Body of pancreas (tissue), 4 donors: Measurements from ENCODE around the gene ARMC3.

Experiments used
- POLR2A ChIP-seq, 3 donors: fragments of 450-650 bp; IDR thresholded peaks; one replicate each; pipeline ENCODE4 v1.6.1; 2016; ENCODE audit warnings: antibody characterized with exemption in 3 of 3, mild to moderate bottlenecking in 2 of 3
- TF ChIP-seq, protein P1 (sequence below), 7 experiments: fragments of 450-650 bp in 4 of 7; fragments of 200-600 bp in 3 of 7; sonication (generic) in 3 of 7; IDR thresholded peaks; one replicate each; pipeline ENCODE4 v1.5.1; 2016 to 2019; ENCODE audit warnings: antibody characterized with exemption in 7 of 7

GRCh38 chr10:23078114-23078513 is 150.3 kb downstream of the ARMC3 start:
- TF ChIP-seq, protein P1, sequence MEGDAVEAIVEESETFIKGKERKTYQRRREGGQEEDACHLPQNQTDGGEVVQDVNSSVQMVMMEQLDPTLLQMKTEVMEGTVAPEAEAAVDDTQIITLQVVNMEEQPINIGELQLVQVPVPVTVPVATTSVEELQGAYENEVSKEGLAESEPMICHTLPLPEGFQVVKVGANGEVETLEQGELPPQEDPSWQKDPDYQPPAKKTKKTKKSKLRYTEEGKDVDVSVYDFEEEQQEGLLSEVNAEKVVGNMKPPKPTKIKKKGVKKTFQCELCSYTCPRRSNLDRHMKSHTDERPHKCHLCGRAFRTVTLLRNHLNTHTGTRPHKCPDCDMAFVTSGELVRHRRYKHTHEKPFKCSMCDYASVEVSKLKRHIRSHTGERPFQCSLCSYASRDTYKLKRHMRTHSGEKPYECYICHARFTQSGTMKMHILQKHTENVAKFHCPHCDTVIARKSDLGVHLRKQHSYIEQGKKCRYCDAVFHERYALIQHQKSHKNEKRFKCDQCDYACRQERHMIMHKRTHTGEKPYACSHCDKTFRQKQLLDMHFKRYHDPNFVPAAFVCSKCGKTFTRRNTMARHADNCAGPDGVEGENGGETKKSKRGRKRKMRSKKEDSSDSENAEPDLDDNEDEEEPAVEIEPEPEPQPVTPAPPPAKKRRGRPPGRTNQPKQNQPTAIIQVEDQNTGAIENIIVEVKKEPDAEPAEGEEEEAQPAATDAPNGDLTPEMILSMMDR (IDR thresholded peaks at IDR 0.05): no peak
- TF ChIP-seq POLR2A (IDR thresholded peaks at IDR 0.05): no peak
